Activated CD8-positive, alpha-beta memory T cell treated with anti-CD3 and anti-CD28 coated beads for 1 hour (primary cell): ENCODE measurements around the gene SPACA9.

Source experiments
- DNase-seq, 2 donors: peaks; one replicate each; pipeline ENCODE4 v3.0.0-alpha.2; 2020; ENCODE audit warnings: low read depth in 1 of 2; ENCODE audit errors: extremely low read depth in 1 of 2

SPACA9 gene

GRCh38 chr9:132878695-132879456 is at the start of gene SPACA9:
Gene SPACA9, plus strand, starts transcription at chr9:132878898. Its CDS starts 5,050 bp downstream, at chr9:132883948.
- DNase-seq = peak in 1 of 2 donors; percentile 4

- DNase-seq = no peak
Observed at GRCh38 chr9:132832171-132832881, 46.4 kb upstream of the SPACA9 start.

GRCh38 chr9:132833550-132834121 is 45.1 kb upstream of the SPACA9 start:
- no peak for DNase-seq

GRCh38 chr9:132834343-132834742 is 44.4 kb upstream of the SPACA9 start:
- DNase-seq = no peak

GRCh38 chr9:132837501-132838286 is 41.0 kb upstream of the SPACA9 start:
- no peak for DNase-seq

GRCh38 chr9:132838291-132838690 is 40.4 kb upstream of the SPACA9 start:
- DNase-seq = no peak

GRCh38 chr9:132840980-132841379 is 37.7 kb upstream of the SPACA9 start:
- no peak for DNase-seq

- DNase-seq = no peak
Observed at GRCh38 chr9:132842124-132843044, 36.3 kb upstream of the SPACA9 start.

GRCh38 chr9:132846109-132846917 is 32.4 kb upstream of the SPACA9 start:
- no peak for DNase-seq

- no peak for DNase-seq
Observed at GRCh38 chr9:132846918-132847515, 31.7 kb upstream of the SPACA9 start.

- DNase-seq = no peak
Observed at GRCh38 chr9:132849185-132849706, 29.5 kb upstream of the SPACA9 start.

GRCh38 chr9:132853482-132853881 is 25.2 kb upstream of the SPACA9 start:
- DNase-seq = no peak

- DNase-seq = no peak
Observed at GRCh38 chr9:132854832-132855231, 23.9 kb upstream of the SPACA9 start.

GRCh38 chr9:132855904-132856303 is 22.8 kb upstream of the SPACA9 start:
- no peak for DNase-seq

GRCh38 chr9:132857031-132857430 is 21.7 kb upstream of the SPACA9 start:
- DNase-seq = no peak

- DNase-seq = no peak
Observed at GRCh38 chr9:132857616-132858342, 20.9 kb upstream of the SPACA9 start.

- no peak for DNase-seq
Observed at GRCh38 chr9:132858751-132859150, 19.9 kb upstream of the SPACA9 start.

- DNase-seq = no peak
Observed at GRCh38 chr9:132861666-132862065, 17.0 kb upstream of the SPACA9 start.
